Measurements from ENCODE around the gene C22orf15.

Gene C22orf15

DNA sequence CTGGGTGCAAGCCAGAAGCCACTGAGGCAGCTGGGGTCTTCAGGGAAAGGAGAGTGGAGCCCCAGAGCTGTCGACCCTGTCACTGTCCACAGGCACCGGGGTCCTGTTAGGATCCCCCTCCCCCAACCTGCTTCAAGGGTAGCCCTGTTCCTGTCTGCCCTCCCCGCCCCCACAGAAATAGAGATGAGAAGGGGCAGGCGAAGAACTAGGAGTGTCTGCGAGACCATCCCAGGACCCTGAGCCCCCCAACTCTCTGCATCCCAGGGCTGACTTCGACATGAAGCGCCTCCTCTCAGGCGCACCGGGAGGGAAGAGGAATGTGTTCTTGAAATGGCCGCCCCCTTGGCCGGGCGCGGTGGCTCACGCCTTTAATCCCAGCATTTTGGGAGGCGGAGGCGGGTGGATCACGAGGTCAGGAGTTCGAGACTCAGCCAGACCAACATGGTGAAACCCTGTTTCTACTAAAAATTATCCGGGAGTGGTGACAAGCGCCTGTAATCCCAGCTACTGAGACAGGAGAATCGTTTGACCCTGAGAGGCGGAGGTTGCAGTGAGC is 11.3 kb upstream of the C22orf15 start:
- no peak for DNase-seq

DNA sequence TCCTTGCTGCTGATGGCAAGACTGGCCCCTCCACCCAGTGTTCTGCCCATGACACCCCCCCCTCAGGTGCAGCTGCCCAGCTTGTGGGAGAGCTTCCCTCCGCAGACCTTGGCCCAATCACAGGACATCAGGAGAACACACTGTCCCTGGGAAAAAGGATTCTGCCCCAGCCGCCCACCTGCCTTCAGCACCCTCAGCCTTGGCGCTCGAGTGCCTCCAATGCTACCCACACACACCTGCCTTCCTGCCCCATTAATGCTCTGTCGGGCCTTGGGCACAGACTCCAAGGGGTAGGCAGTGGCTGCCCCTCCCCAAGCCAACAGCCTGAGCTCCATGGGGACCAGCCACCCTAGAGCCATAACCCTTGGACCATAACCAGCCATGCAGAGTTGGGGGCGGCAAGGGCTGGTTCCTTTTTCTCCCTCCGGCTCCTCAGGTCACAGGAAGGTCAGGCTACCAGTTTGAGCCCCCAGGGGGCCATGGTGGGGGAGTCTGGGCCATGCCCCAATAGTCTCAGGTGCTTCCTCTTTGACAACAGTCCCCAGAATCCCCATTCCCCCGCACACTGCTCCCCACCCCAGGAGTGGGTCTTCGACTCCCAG is 10.6 kb upstream of the C22orf15 start:
- DNase-seq: no peak

- DNase-seq: no peak
Measured at GRCh38 chr22:23752750-23753149, 10.0 kb upstream of the C22orf15 start.

- DNase-seq: no peak
Measured at GRCh38 chr22:23753385-23753784, 9.4 kb upstream of the C22orf15 start.

- DNase-seq: no peak
Measured at GRCh38 chr22:23754220-23754919, 8.4 kb upstream of the C22orf15 start, which contains the start of gene VPREB3. Gene VPREB3 (minus strand): TSS chr22:23754425. CDS start chr22:23754363, 62 bp downstream.

DNA sequence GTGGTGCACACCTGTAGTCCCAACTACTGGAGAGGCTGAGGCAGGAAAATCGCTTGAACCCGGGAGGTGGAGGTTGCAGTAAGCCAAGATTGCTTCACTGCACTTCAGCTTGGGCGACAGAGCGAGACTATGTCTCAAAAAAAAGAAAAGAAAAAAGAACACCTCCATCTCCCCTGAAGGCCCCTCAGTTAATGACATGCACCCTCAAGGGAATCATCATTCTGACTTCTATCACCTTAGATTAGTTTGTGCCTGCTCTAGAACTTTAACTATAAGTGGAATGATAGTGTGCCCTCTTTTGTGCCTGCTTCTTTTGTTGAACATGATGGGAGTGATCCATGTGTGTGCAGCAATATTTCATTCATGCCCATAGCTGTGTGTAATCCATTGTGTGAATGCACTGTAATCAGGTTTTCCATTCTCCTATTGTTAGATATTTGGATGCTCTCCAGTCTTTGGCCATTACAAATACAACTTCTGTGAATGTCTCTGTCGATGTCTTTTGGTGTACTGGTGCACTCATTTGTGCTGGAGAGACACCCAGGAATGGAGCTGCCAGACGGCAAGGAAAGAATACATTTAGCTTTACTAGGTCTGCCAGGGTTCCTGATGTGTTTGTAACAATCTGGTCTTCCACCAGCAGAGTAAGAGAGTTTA is 7.7 kb upstream of the C22orf15 start:
- DNase-seq: no peak

GRCh38 chr22:23755711-23756110 is 7.1 kb upstream of the C22orf15 start:
- no peak for DNase-seq

GRCh38 chr22:23756891-23757290 is 5.9 kb upstream of the C22orf15 start:
- no peak for DNase-seq

DNA sequence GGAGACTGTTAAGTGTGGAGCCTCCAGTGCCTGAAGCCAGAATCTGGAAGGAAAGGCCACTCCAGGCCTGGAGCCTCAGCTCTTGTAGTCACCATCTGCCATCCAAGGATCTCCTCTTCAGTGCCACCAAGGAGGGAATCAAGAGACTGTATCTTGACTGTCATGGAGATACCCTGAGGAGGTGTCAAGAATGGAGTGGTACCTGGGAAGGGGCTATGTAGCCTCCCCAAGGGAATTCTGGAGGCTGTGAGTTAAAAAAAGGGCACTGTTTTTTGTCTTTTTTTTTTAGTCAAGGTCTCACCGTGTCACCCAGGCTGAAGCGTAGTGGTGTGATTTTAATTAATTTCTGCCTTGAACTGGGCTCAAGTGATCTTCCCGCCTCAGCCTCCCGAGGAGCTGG is 3.2 kb upstream of the C22orf15 start:
- no peak for DNase-seq

- no peak for DNase-seq
Measured at GRCh38 chr22:23760056-23760455, 2.7 kb upstream of the C22orf15 start.

- peak; percentile 57 for DNase-seq
Measured at GRCh38 chr22:23763579-23763945, 772 bp downstream of the C22orf15 start.

DNA sequence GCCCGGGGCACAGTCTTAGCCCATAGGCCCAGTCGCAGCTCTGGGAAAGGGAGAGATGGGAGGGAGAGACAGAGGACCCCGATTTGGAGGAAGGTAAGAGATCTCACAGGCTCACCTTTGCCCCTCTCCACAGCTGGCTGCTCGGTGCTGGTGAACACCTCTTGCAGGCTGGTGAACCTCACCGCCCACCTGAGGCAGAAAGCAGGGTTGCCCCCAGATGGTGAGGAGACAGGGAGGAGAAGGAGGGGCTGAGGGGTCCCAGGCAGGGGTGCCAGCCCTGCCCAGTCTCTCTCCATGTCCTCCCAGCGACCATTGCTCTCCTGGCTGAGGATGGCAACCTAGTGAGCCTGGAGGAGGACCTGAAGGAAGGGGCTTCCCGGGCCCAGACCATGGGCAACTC is 1.2 kb downstream of the C22orf15 start:
- no peak for DNase-seq

DNA sequence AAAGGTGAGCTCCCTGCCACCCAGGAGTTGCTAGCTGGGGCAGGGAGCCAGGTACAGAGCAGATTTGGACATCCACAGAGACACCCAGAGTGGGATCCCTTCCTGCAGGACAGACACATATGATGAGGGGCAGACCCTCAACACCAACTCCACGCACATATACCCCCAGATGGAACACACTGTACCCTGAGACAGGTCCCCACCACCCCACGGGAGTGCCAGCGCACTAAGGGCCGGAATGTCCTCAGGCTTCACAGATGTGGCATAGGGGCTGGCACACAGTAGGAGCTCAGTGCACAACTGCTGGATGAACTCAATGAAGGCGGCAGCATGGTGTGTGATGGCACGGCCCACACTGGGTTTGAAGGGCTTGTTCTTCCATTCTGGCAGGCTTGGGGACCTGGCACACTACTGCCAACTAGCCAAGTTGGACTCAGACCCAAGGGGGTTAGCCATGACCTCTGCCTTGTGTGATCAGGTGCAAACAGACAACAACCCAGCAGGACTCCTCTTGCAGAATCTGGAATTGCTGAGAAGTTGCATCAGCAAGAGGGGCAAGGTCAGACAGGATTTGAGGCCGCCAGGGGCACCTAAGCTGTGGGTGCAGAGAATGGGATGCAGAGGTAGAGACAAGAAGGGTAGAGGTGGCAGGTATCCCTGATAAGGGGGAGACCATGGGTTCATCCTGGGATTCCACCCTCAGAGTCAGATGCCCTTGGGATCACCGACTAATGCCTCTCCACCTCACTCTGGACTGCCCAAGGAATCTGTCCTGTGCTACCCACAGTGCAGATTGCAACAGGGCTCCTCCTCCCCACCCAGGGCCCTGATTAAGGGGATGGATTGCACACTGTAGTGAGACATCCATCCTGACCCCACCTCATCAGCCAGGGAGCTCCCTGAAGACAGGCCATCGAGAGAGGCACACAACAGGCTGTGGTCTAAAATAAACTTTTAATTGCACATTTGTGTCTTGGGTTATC is 2.4 kb downstream of the C22orf15 start:
- no peak for DNase-seq

DNA sequence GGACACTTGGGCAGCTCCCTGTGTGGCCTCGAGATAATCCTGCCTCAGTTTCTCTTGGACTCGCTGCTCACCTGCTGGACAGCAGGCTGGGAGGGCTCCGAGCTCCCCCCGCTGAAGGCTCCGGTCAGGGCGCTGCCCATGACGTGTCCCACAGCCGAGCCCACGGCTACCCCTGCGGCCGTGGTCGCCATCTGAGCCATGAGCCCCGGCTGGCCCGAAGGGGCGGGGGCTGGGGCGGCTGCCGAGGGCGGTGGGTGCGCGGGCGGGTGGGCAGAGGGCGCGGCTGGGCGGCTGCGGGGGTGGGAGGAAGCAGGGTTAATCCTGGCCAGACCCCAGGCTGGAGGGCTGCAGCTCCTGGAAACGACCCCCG is 4.5 kb downstream of the C22orf15 start:
- no peak for DNase-seq

GRCh38 chr22:23767673-23768548 is 5.1 kb downstream of the C22orf15 start, which contains the start of gene CHCHD10:
Gene CHCHD10 (minus strand): TSS chr22:23767972. CDS start chr22:23767874, 98 bp downstream.
- DNase-seq: peak; percentile 79

GRCh38 chr22:23769321-23769965 is 6.7 kb downstream of the C22orf15 start:
- no peak for DNase-seq

- DNase-seq: no peak
Measured at GRCh38 chr22:23772315-23772648, 9.5 kb downstream of the C22orf15 start.

DNA sequence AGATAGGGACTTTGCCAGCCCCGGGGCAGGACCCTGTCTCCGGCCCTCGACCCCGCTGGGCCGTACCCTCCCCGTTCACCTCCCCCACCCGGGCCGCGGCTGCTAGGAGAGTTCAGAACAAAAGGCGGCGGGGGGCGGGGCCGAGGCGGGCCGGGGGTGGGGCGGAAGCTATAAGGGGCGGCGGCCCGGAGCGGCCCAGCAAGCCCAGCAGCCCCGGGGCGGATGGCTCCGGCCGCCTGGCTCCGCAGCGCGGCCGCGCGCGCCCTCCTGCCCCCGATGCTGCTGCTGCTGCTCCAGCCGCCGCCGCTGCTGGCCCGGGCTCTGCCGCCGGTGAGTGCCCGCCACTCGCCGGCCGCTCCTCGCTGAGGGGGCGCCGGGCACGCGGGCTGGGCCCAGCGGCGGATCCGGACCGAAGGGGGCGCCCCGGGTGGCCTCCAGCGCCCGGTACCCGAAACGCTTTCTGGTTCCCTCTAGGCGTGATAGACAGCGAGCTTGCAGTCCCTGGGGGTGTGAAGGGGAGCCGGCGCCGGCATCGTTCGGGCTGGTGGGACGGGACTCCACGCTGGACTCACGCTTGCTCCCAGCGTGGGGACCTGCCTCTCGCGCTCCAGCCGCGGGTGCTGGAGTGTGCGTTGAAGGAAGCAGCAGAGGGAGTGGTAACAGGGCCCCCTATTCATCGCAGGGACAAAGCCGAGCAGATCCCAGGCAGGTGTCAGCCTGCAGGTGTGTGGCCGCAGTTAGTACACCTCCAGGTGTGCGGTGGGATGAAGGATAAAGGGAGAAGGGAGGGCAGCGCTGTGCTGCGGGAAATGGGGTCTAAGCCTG is 10.1 kb downstream of the C22orf15 start, which contains the start of gene MMP11:
Gene MMP11, plus strand, starts transcription at position 201 of the 825 bp plus-strand sequence. Its CDS starts 22 bp downstream, at position 223.
- peak; percentile 53 for DNase-seq

DNA sequence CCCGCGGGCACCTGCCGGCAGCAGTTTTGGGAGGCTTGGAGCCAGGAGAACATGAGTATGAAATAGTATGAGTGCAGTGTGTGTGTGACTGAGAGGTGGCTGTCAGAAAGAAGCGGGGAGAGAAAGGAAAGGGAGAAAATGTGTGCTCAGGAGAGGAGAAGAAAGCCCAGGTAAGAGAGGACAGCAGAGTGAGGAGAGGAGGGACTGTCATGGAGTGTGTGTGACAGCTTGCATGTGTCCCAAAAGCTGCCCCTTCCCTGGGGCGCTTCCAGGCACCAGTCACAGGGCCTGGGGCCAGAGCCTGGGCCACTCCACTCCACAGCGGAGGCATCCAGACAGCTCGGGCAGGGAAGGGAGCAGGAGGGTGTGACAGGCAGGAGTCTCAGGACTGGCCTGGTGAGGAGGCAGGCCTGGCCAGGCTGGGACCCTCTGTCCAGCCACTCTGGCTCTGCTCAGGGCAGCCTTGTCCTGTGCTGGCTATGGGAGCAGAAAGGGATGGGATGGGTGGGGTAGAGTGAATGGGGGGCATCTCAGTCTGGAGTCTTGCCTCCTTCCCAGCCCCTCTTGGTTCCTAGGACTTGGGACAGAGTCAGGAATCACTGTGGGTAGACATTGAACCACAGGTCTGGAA is 10.8 kb downstream of the C22orf15 start:
- DNase-seq: no peak

Data from activated naive CD4-positive, alpha-beta T cell treated with Interleukin-2 at 50 U/mL for 16 hours (primary cell).